Right cardiac atrium (tissue), 5 donors: ENCODE measurements around the gene AP3B2. TPM values are rescaled to one million over a fixed set of nuclear protein-coding genes. Genes with fewer than 3 reads are reported as not detected.
"Not testable (repeated sequence)": the region's sequence is repeated elsewhere in the genome, so short reads cannot be mapped to it uniquely, and the experiment has no call there.

Source experiments
- ATAC-seq, 2 donors: fragments of 200-7000 bp; cut with Tn5 transposase; one replicate each; pipeline versions ENCODE4 v1.8.0 to v1.9.1; 2020; ENCODE audit warnings: moderate library complexity in 2 of 2, mild to moderate bottlenecking in 1 of 2
- DNase-seq, 3 donors: peaks; one replicate each; pipeline ENCODE4 v3.0.0-alpha.2; 2020
- H3K27ac ChIP-seq: one replicate; pipeline ENCODE4 v1.5.1; 2013; ENCODE audit warnings: mild to moderate bottlenecking, low read length, control low read depth, moderate library complexity
- H3K27me3 ChIP-seq: one replicate; pipeline ENCODE4 v1.6.1; 2013; ENCODE audit not compliant: control insufficient read depth, insufficient read depth
- H3K4me1 ChIP-seq: one replicate; pipeline ENCODE4 v1.6.1; 2013; ENCODE audit warnings: low read length; ENCODE audit not compliant: control insufficient read depth, insufficient read depth
- H3K4me3 ChIP-seq: one replicate; pipeline ENCODE4 v1.5.1; 2013; ENCODE audit warnings: low read length, control low read depth
- H3K9me3 ChIP-seq: one replicate; pipeline ENCODE4 v1.6.1; 2013; ENCODE audit warnings: low read length; ENCODE audit not compliant: control insufficient read depth
- WGBS: extraction: QIAGEN DNeasy Blood & Tissue Kit; methylation state at CpG from one replicate; pipeline ENCODE4 v1.1.7; 2013; 5-methylcytosine and 5-hydroxymethylcytosine counted together
- intact Hi-C, 4 donors: fragments of 100-400 bp; cut with DNase I; formaldehyde crosslinking; loops; one replicate each; pipeline versions ENCODE4 v1.11.0 to v1.14.0; 2022 to 2023
- polyA plus RNA-seq: library from polyadenylated mRNA; stranded (reverse); fragments of 200-250 nt; gene quantifications from one replicate; pipeline ENCODE4 v1.2.3, GENCODE V29; 2013
- total RNA-seq, 4 donors: library from RNA; stranded (reverse); fragmentation: NEBNext Ultra II Directional; extraction: Animal tissue kit (Norgen Biotek cat#: 25700); gene quantifications; one replicate each; pipeline ENCODE4 v1.2.1, GENCODE V29; 2021
- donor health status: healthy with polysubstance abuse.
- donor health status: DM: no; HTN: yes; CAD: no.
- donor health status: DM: no; HTN: no; CAD: no.
- donor health status: DM: no; HTN: yes; CAD: no; lungs with severe emphysema.
- donor health status: DM: yes; HTN: yes; CAD: no.

The AP3B2 gene
- total and polyA plus RNA-seq, 5 donors, result 0.20 to 2.0 (median 0.42) TPM

- H3K4me3 ChIP-seq, result peak overlapping the region; percentile 77
- H3K27me3 ChIP-seq, result no peaks in the 10 kb centered on the region
- 17% methylated on average over 41 of the region's 41 CpGs for WGBS
- H3K9me3 ChIP-seq, result no peaks in the 10 kb centered on the region
- no peak overlapping the region for H3K27ac ChIP-seq
- ATAC-seq (peak in 1 of 2 donors; percentile 25), DNase-seq (peak in 1 of 3 donors; percentile 57)
- intact Hi-C loops, result no loop called here
- H3K4me1 ChIP-seq, result no peaks in the 10 kb centered on the region
Measured at GRCh38 chr15:82648257-82649103, 61.2 kb downstream of the AP3B2 start.

GRCh38 chr15:82647835-82648256, 61.8 kb downstream of the AP3B2 start:
- WGBS, result 1% methylated on average over 49 of the region's 49 CpGs
- ATAC-seq, result peak; percentile 17 to 25
- Histone ChIP-seq H3K9me3 (no peaks in the 10 kb centered on the region), H3K4me1 (no peaks in the 10 kb centered on the region), H3K4me3 (peak overlapping the region; percentile 77), H3K27me3 (no peaks in the 10 kb centered on the region), H3K27ac (no peak overlapping the region)
- intact Hi-C loops, result no loop called here
- peak in 1 of 3 donors; percentile 66 for DNase-seq

GRCh38 chr15:82647045-82647834, 62.4 kb downstream of the AP3B2 start, which contains the start of gene CPEB1:
CPEB1 (minus strand) TSS chr15:82647363; CDS start chr15:82628459, 18,904 bp downstream.
- Histone ChIP-seq H3K4me1 (no peaks in the 10 kb centered on the region), H3K27ac (no peak within 1 kb of the TSS), H3K4me3 (peak within 1 kb of the TSS; percentile 77), H3K27me3 (no peaks in the 10 kb centered on the region), H3K9me3 (no peaks in the 10 kb centered on the region)
- DNase-seq (peak; percentile 55 to 86 (median 86)), ATAC-seq (peak; percentile 86 to 89)
- intact Hi-C loops, result no loop called here
- WGBS, result 8% methylated on average over 96 of the region's 96 CpGs

- Histone ChIP-seq H3K27me3 (no peaks in the 10 kb centered on the region), H3K4me1 (no peaks in the 10 kb centered on the region), H3K4me3 (peak overlapping the region; percentile 16), H3K9me3 (no peaks in the 10 kb centered on the region), H3K27ac (no peak overlapping the region)
- 17% methylated on average over 56 of the region's 56 CpGs for WGBS
- ATAC-seq (peak in 1 of 2 donors; percentile 11), DNase-seq (peak in 2 of 3 donors; percentile 16 to 55)
- intact Hi-C loops, result no loop called here
Measured at GRCh38 chr15:82646250-82647044, 63.2 kb downstream of the AP3B2 start.

- H3K4me3 ChIP-seq, H3K4me1 ChIP-seq, DNase-seq, H3K27me3 ChIP-seq, H3K9me3 ChIP-seq, H3K27ac ChIP-seq, ATAC-seq, intact Hi-C loops: not testable (repeated sequence)
- 90% methylated on average over 34 of the region's 34 CpGs for WGBS
Measured at GRCh38 chr15:82644967-82645852, 64.5 kb downstream of the AP3B2 start.

- 52% methylated on average over 3 of the region's 3 CpGs for WGBS
- ATAC-seq (no peak), DNase-seq (no peak)
- intact Hi-C loops, result no loop called here
- Histone ChIP-seq H3K4me1 (no peaks in the 10 kb centered on the region), H3K4me3 (no peak overlapping the region), H3K27ac (no peak overlapping the region), H3K9me3 (no peaks in the 10 kb centered on the region), H3K27me3 (no peaks in the 10 kb centered on the region)
Measured at GRCh38 chr15:82643992-82644391, 65.7 kb downstream of the AP3B2 start.

- no peak overlapping the region for H3K4me3 ChIP-seq
- intact Hi-C loops, result no loop called here
- no peaks in the 10 kb centered on the region for H3K4me1 ChIP-seq
- no peak for DNase-seq
- no peaks in the 10 kb centered on the region for H3K9me3 ChIP-seq
- no peak overlapping the region for H3K27ac ChIP-seq
- H3K27me3 ChIP-seq, result no peaks in the 10 kb centered on the region
- no peak for ATAC-seq
- 57% methylated on average over 3 of the region's 3 CpGs for WGBS
Measured at GRCh38 chr15:82642656-82643055, 67.0 kb downstream of the AP3B2 start.

GRCh38 chr15:82641129-82641798, 68.4 kb downstream of the AP3B2 start:
- intact Hi-C loops, result no loop called here
- Histone ChIP-seq H3K4me3 (no peak overlapping the region), H3K4me1 (no peaks in the 10 kb centered on the region), H3K9me3 (no peaks in the 10 kb centered on the region), H3K27ac (no peak overlapping the region), H3K27me3 (no peaks in the 10 kb centered on the region)
- DNase-seq, result no peak
- ATAC-seq, result no peak
- 43% methylated on average over 2 of the region's 2 CpGs for WGBS

- intact Hi-C loops, result no loop called here
Measured at GRCh38 chr15:82640672-82641071, 69.0 kb downstream of the AP3B2 start.

More at GRCh38 chr15:82640672-82641071, 69.0 kb downstream of the AP3B2 start:
- H3K27ac ChIP-seq, result no peak overlapping the region
- no peak overlapping the region for H3K4me3 ChIP-seq
- no peaks in the 10 kb centered on the region for H3K4me1 ChIP-seq
- DNase-seq, result no peak
- 63% methylated on average over 3 of the region's 3 CpGs for WGBS
- H3K9me3 ChIP-seq, result no peaks in the 10 kb centered on the region
- no peak for ATAC-seq
- H3K27me3 ChIP-seq, result no peaks in the 10 kb centered on the region
